OCI-LY3 (cell line): ENCODE measurements around the gene LRFN5.
A peak's percentile ranks its signal among the peaks of the same experiment; 100 is the strongest.

Experiments
- H2AFZ ChIP-seq: fragments of 200-600, 300-600 bp; shearing (Covaris generic); 2 replicates; pipeline ENCODE4 v1.6.0; 2014; ENCODE audit warnings: antibody characterized with exemption, low read depth, low read length
- H3K27ac ChIP-seq: fragments of 200-600, 300-600 bp; sonication (generic); 2 replicates; pipeline ENCODE4 v1.5.1; 2014; ENCODE audit warnings: mild to moderate bottlenecking, low read length, moderate library complexity, mixed read lengths
- H3K27me3 ChIP-seq: fragments of 200-600, 300-600 bp; sonication (generic); 2 replicates; pipeline ENCODE4 v1.6.1; 2014; ENCODE audit warnings: low read depth, low read length, mixed read lengths
- H3K36me3 ChIP-seq: fragments of 200-600, 300-600 bp; sonication (generic); replicated peaks from 2 replicates; pipeline ENCODE3; 2014; ENCODE audit warnings: low read depth, low read length, mixed read lengths
- H3K4me1 ChIP-seq: fragments of 300-600, 200-600 bp; sonication (generic); 2 replicates; pipeline ENCODE4 v1.6.1; 2014; ENCODE audit warnings: low read length, mixed read lengths
- H3K4me2 ChIP-seq: fragments of 200-600, 300-600 bp; sonication (generic); 2 replicates; pipeline ENCODE4 v1.6.1; 2014; ENCODE audit warnings: low read length, mixed read lengths
- H3K4me3 ChIP-seq: fragments of 300-600, 200-600 bp; sonication (generic); 2 replicates; pipeline ENCODE4 v1.5.1; 2014; ENCODE audit warnings: antibody characterized with exemption, mild to moderate bottlenecking, low read length, moderate library complexity
- H3K79me2 ChIP-seq: fragments of 300-600, 200-600 bp; shearing (Covaris generic); 2 replicates; pipeline ENCODE4 v1.6.1; 2014; ENCODE audit warnings: mild to moderate bottlenecking, low read length, mixed read lengths
- H3K9ac ChIP-seq: fragments of 300-600, 200-600 bp; shearing (Covaris generic); 2 replicates; pipeline ENCODE4 v1.6.0; 2014; ENCODE audit warnings: mild to moderate bottlenecking, low read length, moderate library complexity
- H3K9me3 ChIP-seq: fragments of 200-600, 300-600 bp; shearing (Covaris generic); 2 replicates; pipeline ENCODE4 v1.6.1; 2014; ENCODE audit warnings: low read length, mixed read lengths; ENCODE audit not compliant: insufficient read depth
- H4K20me1 ChIP-seq: fragments of 200-600, 300-600 bp; sonication (generic); 2 replicates; pipeline ENCODE4 v1.6.1; 2016; ENCODE audit warnings: low read length, mixed read lengths; ENCODE audit not compliant: insufficient read depth
- CTCF ChIP-seq: fragments of 200-600, 300-600 bp; sonication (generic); IDR thresholded peaks from 2 replicates; pipeline ENCODE4 v1.5.1; 2014; ENCODE audit warnings: antibody characterized with exemption, low read length, low read depth
- EZH2phosphoT487 ChIP-seq: fragments of 200-600 bp; shearing (Covaris generic); IDR thresholded peaks from 2 replicates; pipeline ENCODE4 v1.6.1; 2018; ENCODE audit warnings: antibody characterized with exemption, mixed run types, low read depth

Gene LRFN5

GRCh38 chr14:41805633-41806032, 199.0 kb downstream of the LRFN5 start:
- no peaks in the 10 kb centered on the region for H3K27me3 ChIP-seq
- H3K27ac ChIP-seq: no peak overlapping the region
- H3K4me3 ChIP-seq: no peak overlapping the region
- no peak overlapping the region for H3K4me2 ChIP-seq
- no peaks in the 10 kb centered on the region for H3K79me2 ChIP-seq
- H2AFZ ChIP-seq: 0 out of 2 replicates have a peak overlapping the region, but pooled peaks have one; percentile 23
- TF ChIP-seq CTCF (no peak), EZH2phosphoT487 (no peak)
- H4K20me1 ChIP-seq: no peaks in the 10 kb centered on the region
- no peaks in the 10 kb centered on the region for H3K36me3 ChIP-seq
- no peaks in the 10 kb centered on the region for H3K9me3 ChIP-seq
- no peak overlapping the region for H3K9ac ChIP-seq
- H3K4me1 ChIP-seq: no peaks in the 10 kb centered on the region

- Histone ChIP-seq H3K79me2 (no peaks in the 10 kb centered on the region), H3K9ac (no peak overlapping the region), H2AFZ (no peak overlapping the region), H3K27ac (no peak overlapping the region), H3K36me3 (no peaks in the 10 kb centered on the region), H3K27me3 (no peaks in the 10 kb centered on the region), H3K9me3 (no peaks in the 10 kb centered on the region), H3K4me3 (no peak overlapping the region), H3K4me1 (no peaks in the 10 kb centered on the region), H4K20me1 (no peaks in the 10 kb centered on the region), H3K4me2 (no peak overlapping the region)
- TF ChIP-seq EZH2phosphoT487 (no peak), CTCF (no peak)
Observed at GRCh38 chr14:41806366-41806975, 199.8 kb downstream of the LRFN5 start.

GRCh38 chr14:41810362-41810761, 203.7 kb downstream of the LRFN5 start:
- H3K4me3 ChIP-seq: no peak overlapping the region
- no peaks in the 10 kb centered on the region for H3K79me2 ChIP-seq
- no peak for TF ChIP-seq CTCF
- no peak for TF ChIP-seq EZH2phosphoT487
- H3K4me1 ChIP-seq: no peaks in the 10 kb centered on the region
- no peaks in the 10 kb centered on the region for H3K27me3 ChIP-seq
- H3K4me2 ChIP-seq: no peak overlapping the region
- no peak overlapping the region for H3K27ac ChIP-seq
- H3K9me3 ChIP-seq: no peaks in the 10 kb centered on the region
- no peaks in the 10 kb centered on the region for H4K20me1 ChIP-seq
- no peak overlapping the region for H2AFZ ChIP-seq
- H3K9ac ChIP-seq: no peak overlapping the region
- H3K36me3 ChIP-seq: no peaks in the 10 kb centered on the region

- Histone ChIP-seq H3K27ac (no peak overlapping the region), H3K36me3 (no peaks in the 10 kb centered on the region), H3K4me1 (no peaks in the 10 kb centered on the region), H3K79me2 (no peaks in the 10 kb centered on the region), H3K27me3 (no peaks in the 10 kb centered on the region), H3K9ac (no peak overlapping the region), H3K4me2 (no peak overlapping the region), H4K20me1 (no peaks in the 10 kb centered on the region), H3K9me3 (no peaks in the 10 kb centered on the region), H2AFZ (no peak overlapping the region), H3K4me3 (no peak overlapping the region)
- no peak for TF ChIP-seq CTCF
- TF ChIP-seq EZH2phosphoT487: no peak
Observed at GRCh38 chr14:41817626-41818025, 210.9 kb downstream of the LRFN5 start.
